HCT116 (cell line): ENCODE data around the gene GJC1. TPM values are rescaled to one million over a fixed set of nuclear protein-coding genes. Genes with fewer than 3 reads are reported as not detected.

Source experiments
- ATAC-seq: fragments of 200-7000 bp; cut with Tn5 transposase; 2 replicates; pipeline ENCODE4 v1.9.1; 2020; ENCODE audit warnings: mild to moderate bottlenecking, moderate library complexity
- BruUV-seq: library from RNA; stranded (reverse); fragments of 400-500 nt; replicated peaks from 2 replicates; lab custom pipeline; 2021; lab: Mats Ljungman, UMichigan
- CTCF ChIA-PET: fragments of 300-600 bp; sonication (Branson Sonifier 250); formaldehyde crosslinking; loops from one replicate; lab custom pipeline; 2021; ENCODE audit warnings: antibody characterized with exemption; lab: Charles Lee
- POLR2A ChIA-PET: fragments of 300-600, 350-600 bp; sonication (Branson Sonifier 250); formaldehyde crosslinking; loops from one replicate; lab custom pipeline; 2021; ENCODE audit warnings: antibody characterized with exemption; lab: Charles Lee
- RAD21 ChIA-PET, 2 experiments: fragments of 300-600 bp; sonication (Branson Sonifier 250); formaldehyde crosslinking; loops; one replicate each; lab custom pipeline; 2023; ENCODE audit warnings: low total read pairs in 2 of 2; ENCODE audit not compliant: uncharacterized antibody in 2 of 2, unreplicated experiment in 2 of 2, low non-redundant PET in 1 of 2; lab: Charles Lee
- DNase-seq: peaks from one replicate; pipeline ENCODE4 v3.0.0-alpha.2; 2010; ENCODE audit warnings: low read depth, low spot score
- H2AFZ ChIP-seq: fragments of 200-600 bp; shearing (Covaris generic), sonication (generic); 2 replicates; pipeline ENCODE4 v1.6.1; 2017; ENCODE audit warnings: low read depth, mixed run types, mixed read lengths, antibody characterized with exemption, low read length; ENCODE audit not compliant: poor library complexity, severe bottlenecking
- H3K27ac ChIP-seq: 2 replicates; pipeline ENCODE4 v1.5.1; 2012; ENCODE audit warnings: low read depth, low read length
- H3K27me3 ChIP-seq: fragments of 200-600 bp; sonication (generic); 2 replicates; pipeline ENCODE4 v1.6.1; 2016; ENCODE audit warnings: mixed run types, low read length, mixed read lengths; ENCODE audit not compliant: insufficient read depth
- H3K36me3 ChIP-seq, 2 experiments: fragments of 200-500 bp in 1 of 2; fragments of 200-600 bp in 1 of 2; sonication (Bioruptor generic) in 1 of 2; sonication (generic) in 1 of 2; 2 replicates each; pipeline versions ENCODE4 v1.5.1 to v1.6.1; 2014 to 2016; ENCODE audit warnings: low read length in 2 of 2, inconsistent platforms in 1 of 2, mixed read lengths in 1 of 2, mixed run types in 1 of 2; ENCODE audit not compliant: insufficient read depth in 2 of 2, control insufficient read depth in 1 of 2
- H3K4me1 ChIP-seq, 2 experiments: fragments of 200-600 bp in 1 of 2; sonication (generic) in 1 of 2; 2 replicates each; pipeline versions ENCODE4 v1.5.1 to v1.6.1; 2012 to 2017; ENCODE audit warnings: low read length in 2 of 2, inconsistent platforms in 1 of 2, mild to moderate bottlenecking in 1 of 2, mixed read lengths in 1 of 2, mixed run types in 1 of 2, moderate library complexity in 1 of 2; ENCODE audit not compliant: insufficient read depth in 2 of 2, control insufficient read depth in 1 of 2
- H3K4me2 ChIP-seq: fragments of 200-600 bp; sonication (generic); 2 replicates; pipeline ENCODE4 v1.6.1; 2017; ENCODE audit warnings: mixed run types, low read length, mixed read lengths
- H3K4me3 ChIP-seq, 2 experiments: fragments of 200-600 bp in 1 of 2; sonication (generic) in 1 of 2; replicated peaks in 1 of 2; 2 replicates each; pipeline ENCODE4 v1.5.1; 2011 to 2016; ENCODE audit warnings: low read length in 2 of 2, control low read depth in 1 of 2, low read depth in 1 of 2, mild to moderate bottlenecking in 1 of 2, mixed read lengths in 1 of 2, mixed run types in 1 of 2
- H3K79me2 ChIP-seq: fragments of 200-600 bp; sonication (generic); 2 replicates; pipeline ENCODE4 v1.6.1; 2017; ENCODE audit warnings: mild to moderate bottlenecking, mixed run types, low read length, moderate library complexity, mixed read lengths; ENCODE audit not compliant: insufficient read depth
- H3K9ac ChIP-seq: fragments of 200-600 bp; sonication (generic); 2 replicates; pipeline ENCODE4 v1.6.1; 2016; ENCODE audit warnings: low read length, mixed read lengths
- H3K9me2 ChIP-seq: fragments of 200-600 bp; sonication (generic), shearing (Covaris generic); 2 replicates; pipeline ENCODE4 v1.6.1; 2017; ENCODE audit warnings: mixed run types, mild to moderate bottlenecking, moderate library complexity; ENCODE audit not compliant: insufficient read depth
- H3K9me3 ChIP-seq, 2 experiments: fragments of 200-500 bp in 1 of 2; fragments of 200-600 bp in 1 of 2; sonication (Bioruptor generic) in 1 of 2; sonication (generic) in 1 of 2; 2 replicates each; pipeline ENCODE4 v1.6.1; 2014 to 2017; ENCODE audit warnings: low read length in 2 of 2, mixed read lengths in 2 of 2, inconsistent platforms in 1 of 2, low read depth in 1 of 2, mild to moderate bottlenecking in 1 of 2, mixed run types in 1 of 2, moderate library complexity in 1 of 2; ENCODE audit not compliant: control insufficient read depth in 1 of 2, insufficient read depth in 1 of 2
- H4K20me1 ChIP-seq: fragments of 200-600 bp; sonication (generic), shearing (Covaris generic); 2 replicates; pipeline ENCODE4 v1.6.1; 2017; ENCODE audit warnings: mixed run types, mild to moderate bottlenecking, moderate library complexity; ENCODE audit not compliant: insufficient read depth
- ELF1 ChIP-seq: IDR thresholded peaks from 2 replicates; pipeline ENCODE4 v1.6.1; 2012; ENCODE audit warnings: low read depth, borderline replicate concordance
- EZH2phosphoT487 ChIP-seq: fragments of 200-600 bp; IDR thresholded peaks from 2 replicates; pipeline ENCODE4 v1.6.1; 2018; ENCODE audit warnings: antibody characterized with exemption, borderline replicate concordance
- POLR2AphosphoS5 ChIP-seq: IDR thresholded peaks from 2 replicates; pipeline ENCODE4 v1.6.1; 2011; ENCODE audit warnings: mild to moderate bottlenecking, low read depth, low read length, moderate library complexity
- RAD21 ChIP-seq: IDR thresholded peaks from 2 replicates; pipeline ENCODE4 v1.6.1; 2012; ENCODE audit warnings: low read depth, mild to moderate bottlenecking
- SIN3A ChIP-seq: IDR thresholded peaks from 2 replicates; pipeline ENCODE4 v1.6.1; 2012; ENCODE audit warnings: low read depth
- TCF7L2 ChIP-seq: IDR thresholded peaks from 2 replicates; pipeline ENCODE4 v1.7.0; 2011; ENCODE audit warnings: borderline replicate concordance, inconsistent platforms; ENCODE audit not compliant: insufficient read depth, insufficient read length; ENCODE audit errors: extremely low read depth
- ZFX ChIP-seq: fragments of 450-650 bp; IDR thresholded peaks from 2 replicates; pipeline ENCODE4 v1.6.1; 2017
- ZNF274 ChIP-seq: fragments of 200-500 bp; sonication (Bioruptor generic); IDR thresholded peaks from 2 replicates; pipeline ENCODE4 v1.6.1; 2014; ENCODE audit warnings: mild to moderate bottlenecking, low read depth, low read length, inconsistent platforms
- intact Hi-C: fragments of 100-400 bp; cut with micrococcal nuclease; formaldehyde crosslinking; loops from 2 replicates; pipeline ENCODE4 v1.10.0; 2022
- total RNA-seq: library from RNA; stranded (reverse); gene quantifications from one replicate; pipeline ENCODE4 v1.2.1, GENCODE V29; 2021; ENCODE audit not compliant: unreplicated experiment
- TF ChIP-seq, protein P1 (sequence below), 3 experiments: fragments of 200-600 bp in 1 of 3; sonication (generic) in 1 of 3; IDR thresholded peaks in 2 of 3; conservative IDR thresholded peaks in 1 of 3; 2 replicates each; pipeline ENCODE4 v1.5.1; 2012 to 2017; ENCODE audit warnings: low read depth in 2 of 3, low read length in 2 of 3, antibody characterized with exemption in 1 of 3, borderline replicate concordance in 1 of 3, control low read depth in 1 of 3, mild to moderate bottlenecking in 1 of 3, mixed read lengths in 1 of 3, mixed run types in 1 of 3, moderate library complexity in 1 of 3; ENCODE audit not compliant: insufficient read depth in 1 of 3
- TF ChIP-seq, protein P2 (sequence below): IDR thresholded peaks from 2 replicates; pipeline ENCODE4 v1.6.1; 2012

The GJC1 gene
- total RNA-seq, 1 experiment from 2014 or later: 62.4 TPM

DNA sequence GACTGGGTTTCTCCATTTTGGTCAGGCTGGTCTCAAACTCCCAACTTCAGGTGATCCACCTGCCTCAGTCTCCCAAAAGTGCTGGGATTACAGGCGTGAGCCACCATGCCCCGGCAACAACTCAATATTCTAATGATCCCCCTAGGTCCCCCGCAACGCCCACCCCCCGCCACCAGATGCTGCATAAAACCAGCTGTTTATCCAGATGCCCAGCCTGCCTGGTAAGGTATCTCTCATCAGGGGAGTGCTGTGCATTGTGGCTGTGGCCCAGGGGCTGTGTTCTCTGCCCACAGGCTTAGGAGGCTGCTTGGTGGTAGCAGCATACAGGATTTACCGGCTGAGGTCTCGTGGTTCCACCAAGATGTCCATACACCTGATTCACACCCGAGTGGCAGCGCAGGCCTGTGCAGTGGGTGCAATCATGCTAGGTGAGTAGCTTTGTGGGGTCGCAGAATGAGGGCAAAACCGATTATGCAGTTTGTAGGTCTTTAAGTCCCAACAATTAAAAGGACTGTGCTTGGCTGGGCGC, 18.9 kb upstream of the GJC1 start:
- Histone ChIP-seq H3K36me3 (peaks cover 23 to 24% of the 10 kb centered on the region in 2 experiments), H3K4me1 (peaks cover 0 to 6% of the 10 kb centered on the region in 2 experiments; a peak in 1 of 4 replicates)
- ATAC-seq: no peak
- RAD21 ChIA-PET: no interaction called here
- TF ChIP-seq POLR2AphosphoS5 (no peak), ELF1 (no peak), EZH2phosphoT487 (no peak), ZNF274 (no peak), RAD21 (no peak), SIN3A (no peak), ZFX (no peak), TCF7L2 (no peak)
- TF ChIP-seq, protein P1, sequence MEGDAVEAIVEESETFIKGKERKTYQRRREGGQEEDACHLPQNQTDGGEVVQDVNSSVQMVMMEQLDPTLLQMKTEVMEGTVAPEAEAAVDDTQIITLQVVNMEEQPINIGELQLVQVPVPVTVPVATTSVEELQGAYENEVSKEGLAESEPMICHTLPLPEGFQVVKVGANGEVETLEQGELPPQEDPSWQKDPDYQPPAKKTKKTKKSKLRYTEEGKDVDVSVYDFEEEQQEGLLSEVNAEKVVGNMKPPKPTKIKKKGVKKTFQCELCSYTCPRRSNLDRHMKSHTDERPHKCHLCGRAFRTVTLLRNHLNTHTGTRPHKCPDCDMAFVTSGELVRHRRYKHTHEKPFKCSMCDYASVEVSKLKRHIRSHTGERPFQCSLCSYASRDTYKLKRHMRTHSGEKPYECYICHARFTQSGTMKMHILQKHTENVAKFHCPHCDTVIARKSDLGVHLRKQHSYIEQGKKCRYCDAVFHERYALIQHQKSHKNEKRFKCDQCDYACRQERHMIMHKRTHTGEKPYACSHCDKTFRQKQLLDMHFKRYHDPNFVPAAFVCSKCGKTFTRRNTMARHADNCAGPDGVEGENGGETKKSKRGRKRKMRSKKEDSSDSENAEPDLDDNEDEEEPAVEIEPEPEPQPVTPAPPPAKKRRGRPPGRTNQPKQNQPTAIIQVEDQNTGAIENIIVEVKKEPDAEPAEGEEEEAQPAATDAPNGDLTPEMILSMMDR (IDR thresholded peaks at IDR 0.05 in 2 of 3, conservative IDR thresholded peaks at IDR 0.05 in 1 of 3; ENCODE audit: borderline replicate concordance in 1 of 3, insufficient read depth in 1 of 3, low read depth in 2 of 3, low read length in 2 of 3): no peak
- TF ChIP-seq, protein P2, sequence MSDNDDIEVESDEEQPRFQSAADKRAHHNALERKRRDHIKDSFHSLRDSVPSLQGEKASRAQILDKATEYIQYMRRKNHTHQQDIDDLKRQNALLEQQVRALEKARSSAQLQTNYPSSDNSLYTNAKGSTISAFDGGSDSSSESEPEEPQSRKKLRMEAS: no peak
- TF ChIP-seq, all 23 proteins: peak for 0
- Histone ChIP-seq H3K27me3 (no peaks in the 10 kb centered on the region), H3K9me2 (no peaks in the 10 kb centered on the region), H3K9me3 (no peaks in the 10 kb centered on the region), H3K79me2 (no peaks in the 10 kb centered on the region), H3K4me3 (no peak overlapping the region), H3K9ac (no peak overlapping the region), H3K27ac (no peak overlapping the region), H2AFZ (no peak overlapping the region), H3K4me2 (no peak overlapping the region), H4K20me1 (no peaks in the 10 kb centered on the region)
- no peak for DNase-seq
- intact Hi-C loops: no loop called here
- BruUV-seq: no TSS peak
- ChIA-PET CTCF (interaction anchor here (1.0 kb wide), 1 partner anchor 30 kb away, joined by 3 read pairs; no protein-coding TSS in a partner anchor), POLR2A (no interaction called here)
